ENCODE data around the gene COMMD2.

Gene COMMD2

GRCh38 chr3:149752051-149752787 lies at the start of gene COMMD2:
Gene COMMD2 (minus strand): TSS chr3:149752489. CDS start chr3:149752444, 45 bp downstream.
- peak; percentile 25 to 49 for DNase-seq (ENCODE audit: low read depth in 2 of 2, low spot score in 1 of 2)

- no peak for DNase-seq (ENCODE audit: low read depth in 2 of 2, low spot score in 1 of 2)
Measured at GRCh38 chr3:149801639-149802038, 49.4 kb upstream of the COMMD2 start.

GRCh38 chr3:149801195-149801594 lies 48.9 kb upstream of the COMMD2 start:
- no peak for DNase-seq (ENCODE audit: low read depth in 2 of 2, low spot score in 1 of 2)

GRCh38 chr3:149800693-149801092 lies 48.4 kb upstream of the COMMD2 start:
- no peak for DNase-seq (ENCODE audit: low read depth in 2 of 2, low spot score in 1 of 2)

GRCh38 chr3:149796026-149796425 lies 43.7 kb upstream of the COMMD2 start:
- DNase-seq (ENCODE audit: low read depth in 2 of 2, low spot score in 1 of 2), result no peak

GRCh38 chr3:149792452-149793270 lies 40.4 kb upstream of the COMMD2 start, which contains the start of gene ANKUB1:
Gene ANKUB1 (minus strand): TSS chr3:149792554. CDS start chr3:149792366, 188 bp downstream.
- no peak for DNase-seq (ENCODE audit: low read depth in 2 of 2, low spot score in 1 of 2)

GRCh38 chr3:149790698-149791097 lies 38.4 kb upstream of the COMMD2 start:
- no peak for DNase-seq (ENCODE audit: low read depth in 2 of 2, low spot score in 1 of 2)

- DNase-seq (ENCODE audit: low read depth in 2 of 2, low spot score in 1 of 2), result no peak
Measured at GRCh38 chr3:149790268-149790667, 38.0 kb upstream of the COMMD2 start.

- DNase-seq (ENCODE audit: low read depth in 2 of 2, low spot score in 1 of 2), result no peak
Measured at GRCh38 chr3:149784064-149784704, 31.9 kb upstream of the COMMD2 start.

GRCh38 chr3:149783576-149783975 lies 31.3 kb upstream of the COMMD2 start:
- no peak for DNase-seq (ENCODE audit: low read depth in 2 of 2, low spot score in 1 of 2)

GRCh38 chr3:149781741-149782140 lies 29.5 kb upstream of the COMMD2 start:
- DNase-seq (ENCODE audit: low read depth in 2 of 2, low spot score in 1 of 2), result no peak

- DNase-seq (ENCODE audit: low read depth in 2 of 2, low spot score in 1 of 2), result no peak
Measured at GRCh38 chr3:149781211-149781610, 28.9 kb upstream of the COMMD2 start.

GRCh38 chr3:149777414-149778214 lies 25.3 kb upstream of the COMMD2 start:
- DNase-seq (ENCODE audit: low read depth in 2 of 2, low spot score in 1 of 2), result no peak

GRCh38 chr3:149776170-149776569 lies 23.9 kb upstream of the COMMD2 start:
- DNase-seq (ENCODE audit: low read depth in 2 of 2, low spot score in 1 of 2), result no peak

- no peak for DNase-seq (ENCODE audit: low read depth in 2 of 2, low spot score in 1 of 2)
Measured at GRCh38 chr3:149772861-149773260, 20.6 kb upstream of the COMMD2 start.

- DNase-seq (ENCODE audit: low read depth in 2 of 2, low spot score in 1 of 2), result no peak
Measured at GRCh38 chr3:149771652-149772271, 19.5 kb upstream of the COMMD2 start.

GRCh38 chr3:149770246-149770645 lies 18.0 kb upstream of the COMMD2 start:
- no peak for DNase-seq (ENCODE audit: low read depth in 2 of 2, low spot score in 1 of 2)

- no peak for DNase-seq (ENCODE audit: low read depth in 2 of 2, low spot score in 1 of 2)
Measured at GRCh38 chr3:149768704-149769103, 16.4 kb upstream of the COMMD2 start.

- no peak for DNase-seq (ENCODE audit: low read depth in 2 of 2, low spot score in 1 of 2)
Measured at GRCh38 chr3:149767720-149768119, 15.4 kb upstream of the COMMD2 start.

- no peak for DNase-seq (ENCODE audit: low read depth in 2 of 2, low spot score in 1 of 2)
Measured at GRCh38 chr3:149765762-149766334, 13.6 kb upstream of the COMMD2 start.
